ENCODE measurements around the gene ZXDC.

GRCh38 chr3:126484662-126485061, 9.0 kb upstream of the ZXDC start:
- TF ChIP-seq CTCF (IDR thresholded peaks at IDR 0.05), result no peak
- TF ChIP-seq POLR2A (IDR thresholded peaks at IDR 0.05), result no peak

Data from tibial nerve (tissue), 3 donors.